ENCODE measurements around the gene REXO4.

DNA sequence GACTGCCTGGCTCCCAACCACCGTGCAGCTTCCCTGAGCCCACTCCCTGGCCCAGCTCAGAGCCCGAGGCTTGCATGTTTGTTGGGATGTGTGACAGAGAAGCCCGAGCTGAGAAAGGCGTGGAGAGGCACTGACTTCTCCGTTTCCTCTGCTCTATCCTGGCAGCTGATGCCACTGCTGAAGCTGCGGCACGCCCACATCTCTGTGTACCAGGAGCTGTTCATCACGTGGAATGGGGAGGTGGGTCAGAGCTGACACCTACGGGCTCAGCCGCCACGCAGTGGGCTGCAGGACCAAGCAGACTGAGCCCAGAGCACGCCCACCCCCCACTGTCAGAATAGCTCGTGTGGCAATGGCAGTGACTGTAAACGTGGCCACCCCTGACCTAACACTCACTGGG, 32.4 kb downstream of the REXO4 start:
- TF ChIP-seq, protein P1, sequence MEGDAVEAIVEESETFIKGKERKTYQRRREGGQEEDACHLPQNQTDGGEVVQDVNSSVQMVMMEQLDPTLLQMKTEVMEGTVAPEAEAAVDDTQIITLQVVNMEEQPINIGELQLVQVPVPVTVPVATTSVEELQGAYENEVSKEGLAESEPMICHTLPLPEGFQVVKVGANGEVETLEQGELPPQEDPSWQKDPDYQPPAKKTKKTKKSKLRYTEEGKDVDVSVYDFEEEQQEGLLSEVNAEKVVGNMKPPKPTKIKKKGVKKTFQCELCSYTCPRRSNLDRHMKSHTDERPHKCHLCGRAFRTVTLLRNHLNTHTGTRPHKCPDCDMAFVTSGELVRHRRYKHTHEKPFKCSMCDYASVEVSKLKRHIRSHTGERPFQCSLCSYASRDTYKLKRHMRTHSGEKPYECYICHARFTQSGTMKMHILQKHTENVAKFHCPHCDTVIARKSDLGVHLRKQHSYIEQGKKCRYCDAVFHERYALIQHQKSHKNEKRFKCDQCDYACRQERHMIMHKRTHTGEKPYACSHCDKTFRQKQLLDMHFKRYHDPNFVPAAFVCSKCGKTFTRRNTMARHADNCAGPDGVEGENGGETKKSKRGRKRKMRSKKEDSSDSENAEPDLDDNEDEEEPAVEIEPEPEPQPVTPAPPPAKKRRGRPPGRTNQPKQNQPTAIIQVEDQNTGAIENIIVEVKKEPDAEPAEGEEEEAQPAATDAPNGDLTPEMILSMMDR (optimal IDR thresholded peaks at IDR 0.05 in 1 of 3, IDR thresholded peaks at IDR 0.05 in 1 of 3, conservative IDR thresholded peaks at IDR 0.05 in 1 of 3; ENCODE audit: extremely low read depth in 1 of 3, insufficient read depth in 2 of 3, low read length in 3 of 3) = no peak
- TF ChIP-seq EZH2 (IDR thresholded peaks at IDR 0.05; ENCODE audit: low read length) = no peak
